Measurements from ENCODE around the gene PI4KB.

Gene PI4KB

DNA sequence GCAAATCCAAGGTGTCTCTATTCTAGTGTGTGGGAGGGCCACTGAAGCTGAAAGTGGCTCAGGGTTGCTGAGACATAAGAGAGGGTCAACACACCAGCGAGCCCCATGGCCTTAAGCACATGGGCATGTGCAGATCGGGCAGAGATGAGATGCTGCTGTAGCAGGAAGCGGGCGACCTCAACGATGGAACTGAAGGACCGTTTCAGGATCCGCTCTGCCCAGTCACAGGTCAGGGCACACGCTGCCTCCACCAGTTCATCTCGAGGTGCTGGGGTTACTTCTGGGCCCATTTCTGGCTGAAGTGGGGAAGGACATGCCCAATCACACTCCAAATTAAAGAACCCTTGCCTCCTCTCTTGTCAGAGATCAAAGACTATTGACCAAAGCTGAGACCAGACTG, 16.4 kb upstream of the PI4KB start:
- Histone ChIP-seq H4K20me1 (ENCODE audit: control insufficient read depth, insufficient read depth, low read depth, low read length) (no peaks in the 10 kb centered on the region), H3F3A (ENCODE audit: control insufficient read depth, insufficient read depth) (peaks cover 12% of the 10 kb centered on the region), H3K9me2 (replicated peaks; ENCODE audit: control insufficient read depth, low read length) (no peaks in the 10 kb centered on the region), H3K27ac (ENCODE audit: low read depth, low read length) (no peak overlapping the region), H3K27me3 (ENCODE audit: control insufficient read depth, low read length) (no peaks in the 10 kb centered on the region), H3K4me1 (ENCODE audit: control insufficient read depth, low read length) (peaks cover 30% of the 10 kb centered on the region), H3K4me2 (ENCODE audit: low read length) (no peak overlapping the region), H3K36me3 (ENCODE audit: control insufficient read depth, low read length) (peaks cover 49% of the 10 kb centered on the region), H3K4me3 (ENCODE audit: low read length) (no peak overlapping the region), H3K79me2 (ENCODE audit: control insufficient read depth, low read length) (peaks cover 12% of the 10 kb centered on the region), H3K9me3 (ENCODE audit: control insufficient read depth, insufficient read depth, low read length) (no peaks in the 10 kb centered on the region)
- TF ChIP-seq, protein P1, sequence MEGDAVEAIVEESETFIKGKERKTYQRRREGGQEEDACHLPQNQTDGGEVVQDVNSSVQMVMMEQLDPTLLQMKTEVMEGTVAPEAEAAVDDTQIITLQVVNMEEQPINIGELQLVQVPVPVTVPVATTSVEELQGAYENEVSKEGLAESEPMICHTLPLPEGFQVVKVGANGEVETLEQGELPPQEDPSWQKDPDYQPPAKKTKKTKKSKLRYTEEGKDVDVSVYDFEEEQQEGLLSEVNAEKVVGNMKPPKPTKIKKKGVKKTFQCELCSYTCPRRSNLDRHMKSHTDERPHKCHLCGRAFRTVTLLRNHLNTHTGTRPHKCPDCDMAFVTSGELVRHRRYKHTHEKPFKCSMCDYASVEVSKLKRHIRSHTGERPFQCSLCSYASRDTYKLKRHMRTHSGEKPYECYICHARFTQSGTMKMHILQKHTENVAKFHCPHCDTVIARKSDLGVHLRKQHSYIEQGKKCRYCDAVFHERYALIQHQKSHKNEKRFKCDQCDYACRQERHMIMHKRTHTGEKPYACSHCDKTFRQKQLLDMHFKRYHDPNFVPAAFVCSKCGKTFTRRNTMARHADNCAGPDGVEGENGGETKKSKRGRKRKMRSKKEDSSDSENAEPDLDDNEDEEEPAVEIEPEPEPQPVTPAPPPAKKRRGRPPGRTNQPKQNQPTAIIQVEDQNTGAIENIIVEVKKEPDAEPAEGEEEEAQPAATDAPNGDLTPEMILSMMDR (IDR thresholded peaks at IDR 0.05; ENCODE audit: low read depth, low read length, poor library complexity, severe bottlenecking), result no peak
- no peak for TF ChIP-seq EZH2phosphoT487 (IDR thresholded peaks at IDR 0.05; ENCODE audit: borderline replicate concordance, low read length)

DNA sequence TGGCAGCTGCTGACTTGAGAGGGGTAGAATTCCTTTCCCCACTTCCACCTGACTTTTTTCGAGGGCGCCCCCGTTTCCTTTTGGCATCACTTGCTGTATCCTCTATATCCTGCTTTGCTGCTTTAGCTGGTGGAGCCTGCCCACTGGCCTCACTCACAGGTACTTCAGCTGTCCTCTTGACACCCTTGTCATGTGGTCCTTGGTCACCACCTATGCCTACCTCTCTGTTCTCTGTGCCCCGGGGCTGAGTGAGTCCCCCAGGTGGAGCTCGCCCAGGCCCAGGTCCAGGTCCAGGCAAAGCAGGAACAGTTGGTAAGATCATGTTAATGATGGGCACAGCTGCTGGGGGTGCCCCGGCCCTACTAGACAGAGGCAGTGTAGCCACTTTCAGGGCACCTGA, 15.4 kb upstream of the PI4KB start:
- no peaks in the 10 kb centered on the region for H4K20me1 ChIP-seq (ENCODE audit: control insufficient read depth, insufficient read depth, low read depth, low read length)
- H3K9me2 ChIP-seq (replicated peaks; ENCODE audit: control insufficient read depth, low read length), result no peaks in the 10 kb centered on the region
- no peak overlapping the region for H3K27ac ChIP-seq (ENCODE audit: low read depth, low read length)
- H3K9me3 ChIP-seq (ENCODE audit: control insufficient read depth, insufficient read depth, low read length), result no peaks in the 10 kb centered on the region
- peaks cover 23% of the 10 kb centered on the region for H3K4me1 ChIP-seq (ENCODE audit: control insufficient read depth, low read length)
- H3K27me3 ChIP-seq (ENCODE audit: control insufficient read depth, low read length), result no peaks in the 10 kb centered on the region
- TF ChIP-seq, protein P1 (IDR thresholded peaks at IDR 0.05; ENCODE audit: low read depth, low read length, poor library complexity, severe bottlenecking), result no peak
- TF ChIP-seq EZH2phosphoT487 (IDR thresholded peaks at IDR 0.05; ENCODE audit: borderline replicate concordance, low read length), result no peak
- H3K4me3 ChIP-seq (ENCODE audit: low read length), result no peak overlapping the region
- H3K36me3 ChIP-seq (ENCODE audit: control insufficient read depth, low read length), result peaks cover 49% of the 10 kb centered on the region
- peaks cover 15% of the 10 kb centered on the region for H3F3A ChIP-seq (ENCODE audit: control insufficient read depth, insufficient read depth)
- H3K4me2 ChIP-seq (ENCODE audit: low read length), result no peak overlapping the region
- H3K79me2 ChIP-seq (ENCODE audit: control insufficient read depth, low read length), result peaks cover 12% of the 10 kb centered on the region

DNA sequence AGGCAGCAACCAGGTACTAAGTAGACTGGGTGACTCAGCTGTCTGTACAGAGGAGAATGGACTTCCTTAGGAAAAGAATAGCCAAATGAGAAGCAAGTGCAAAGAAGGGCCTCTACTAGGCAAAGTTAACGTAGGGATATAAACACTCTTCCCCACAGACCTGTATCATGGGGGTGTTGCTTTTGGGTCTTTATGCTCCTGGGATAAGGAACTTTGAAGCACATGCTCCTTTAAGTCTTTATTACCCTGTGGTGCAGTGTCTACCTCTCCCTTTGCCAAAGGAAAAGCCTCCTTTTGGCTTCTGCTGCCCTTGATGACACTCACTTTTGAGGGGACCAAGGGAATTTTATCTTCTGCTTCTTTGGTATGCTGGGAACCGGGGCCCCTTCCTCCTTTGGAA, 14.8 kb upstream of the PI4KB start:
- H3K27me3 ChIP-seq (ENCODE audit: control insufficient read depth, low read length), result no peaks in the 10 kb centered on the region
- H3K27ac ChIP-seq (ENCODE audit: low read depth, low read length), result no peak overlapping the region
- no peaks in the 10 kb centered on the region for H3K9me2 ChIP-seq (replicated peaks; ENCODE audit: control insufficient read depth, low read length)
- no peaks in the 10 kb centered on the region for H4K20me1 ChIP-seq (ENCODE audit: control insufficient read depth, insufficient read depth, low read depth, low read length)
- H3K36me3 ChIP-seq (ENCODE audit: control insufficient read depth, low read length), result peaks cover 49% of the 10 kb centered on the region
- no peak overlapping the region for H3K4me2 ChIP-seq (ENCODE audit: low read length)
- no peaks in the 10 kb centered on the region for H3K9me3 ChIP-seq (ENCODE audit: control insufficient read depth, insufficient read depth, low read length)
- peaks cover 12% of the 10 kb centered on the region for H3K79me2 ChIP-seq (ENCODE audit: control insufficient read depth, low read length)
- H3K4me3 ChIP-seq (ENCODE audit: low read length), result no peak overlapping the region
- TF ChIP-seq, protein P1 (IDR thresholded peaks at IDR 0.05; ENCODE audit: low read depth, low read length, poor library complexity, severe bottlenecking), result no peak
- TF ChIP-seq EZH2phosphoT487 (IDR thresholded peaks at IDR 0.05; ENCODE audit: borderline replicate concordance, low read length), result no peak
- peaks cover 15% of the 10 kb centered on the region for H3F3A ChIP-seq (ENCODE audit: control insufficient read depth, insufficient read depth)
- peaks cover 22% of the 10 kb centered on the region for H3K4me1 ChIP-seq (ENCODE audit: control insufficient read depth, low read length)
